AG04450 (cell line): Measurements from ENCODE around the gene PLCL1. TPM values are rescaled to one million over a fixed set of nuclear protein-coding genes. Genes with fewer than 3 reads are reported as not detected.

Experiments used
- CTCF ChIA-PET: fragments of 300-600, 350-600 bp; formaldehyde crosslinking; extraction: SDS; loops from one replicate; lab custom pipeline; 2022; ENCODE audit warnings: antibody characterized with exemption, inconsistent platforms; lab: Charles Lee
- POLR2A ChIA-PET: fragments of 350-600 bp; formaldehyde crosslinking; extraction: SDS; loops from one replicate; lab custom pipeline; 2021; ENCODE audit warnings: antibody characterized with exemption, inconsistent platforms; lab: Yijun Ruan, JAX
- DNase-seq: peaks from one replicate; pipeline ENCODE4 v3.0.0-alpha.2; 2011; ENCODE audit warnings: low read depth, low spot score
- H3K27ac ChIP-seq: one replicate; pipeline ENCODE4 v1.5.1; 2012; ENCODE audit warnings: low read depth, low read length, control low read depth
- H3K27me3 ChIP-seq: one replicate; pipeline ENCODE4 v1.6.0; 2012; ENCODE audit warnings: low read length; ENCODE audit not compliant: control insufficient read depth, insufficient read depth
- H3K4me3 ChIP-seq: 2 replicates; pipeline ENCODE4 v1.5.1; 2011; ENCODE audit warnings: mild to moderate bottlenecking, low read depth, low read length, control low read depth
- H3K9me3 ChIP-seq: 2 replicates; pipeline ENCODE4 v1.5.1; 2012; ENCODE audit warnings: low read length; ENCODE audit not compliant: control insufficient read depth, insufficient read depth
- CTCF ChIP-seq: IDR thresholded peaks from 2 replicates; pipeline ENCODE4 v1.5.1; 2011; ENCODE audit warnings: low read depth, low read length, control low read depth, inconsistent platforms
- polyA plus RNA-seq: library from polyadenylated mRNA; depleted of rRNA; stranded (reverse); fragments of >200 nt; gene quantifications from 2 replicates; pipeline ENCODE4 v1.2.3, GENCODE V29; 2011

Gene PLCL1
- polyA plus RNA-seq, 1 experiment: 0.43 TPM

GRCh38 chr2:198173864-198174263, 369.5 kb downstream of the PLCL1 start:
- no peaks in the 10 kb centered on the region for H3K27me3 ChIP-seq
- ChIA-PET CTCF (interaction anchor here (1.7 kb wide), 1 partner anchor 13 kb away, joined by 6 read pairs; no protein-coding TSS in a partner anchor), POLR2A (no interaction called here)

GRCh38 chr2:198175271-198175670, 370.9 kb downstream of the PLCL1 start:
- Histone ChIP-seq H3K9me3 (no peaks in the 10 kb centered on the region), H3K27ac (no peak overlapping the region), H3K27me3 (no peaks in the 10 kb centered on the region), H3K4me3 (no peak overlapping the region)
- TF ChIP-seq CTCF: no peak
- CTCF ChIA-PET: interaction anchor here (1.7 kb wide), 1 partner anchor 15 kb away, joined by 6 read pairs; no protein-coding TSS in a partner anchor
- DNase-seq: no peak
- POLR2A ChIA-PET: no interaction called here

More at GRCh38 chr2:198173864-198174263, 369.5 kb downstream of the PLCL1 start:
- Histone ChIP-seq H3K27ac (no peak overlapping the region), H3K4me3 (no peak overlapping the region), H3K9me3 (no peaks in the 10 kb centered on the region)
- no peak for DNase-seq
- TF ChIP-seq CTCF: no peak

DNA sequence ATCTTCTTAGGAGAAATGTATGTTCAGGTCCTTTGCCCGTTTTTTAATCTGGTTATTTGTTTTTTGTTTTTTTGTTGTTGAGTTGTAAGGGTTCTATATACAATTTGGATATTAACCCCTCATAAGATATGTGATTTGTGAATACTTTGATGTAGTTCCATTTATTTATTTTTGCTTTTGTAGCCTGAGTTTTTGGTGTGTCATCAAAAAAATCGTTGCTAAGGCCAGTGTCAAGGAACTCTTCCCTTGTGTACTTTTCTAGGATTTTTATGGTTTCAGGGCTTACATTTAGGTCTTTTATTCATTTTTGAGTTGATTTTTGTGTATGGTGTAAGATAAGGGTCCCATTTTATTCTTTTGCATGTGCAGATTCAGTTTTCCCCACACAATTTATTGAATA, 372.6 kb downstream of the PLCL1 start:
- no peak for TF ChIP-seq CTCF
- Histone ChIP-seq H3K27ac (no peak overlapping the region), H3K27me3 (no peaks in the 10 kb centered on the region), H3K9me3 (no peaks in the 10 kb centered on the region), H3K4me3 (no peak overlapping the region)
- ChIA-PET CTCF (no interaction called here), POLR2A (no interaction called here)
- DNase-seq: no peak

DNA sequence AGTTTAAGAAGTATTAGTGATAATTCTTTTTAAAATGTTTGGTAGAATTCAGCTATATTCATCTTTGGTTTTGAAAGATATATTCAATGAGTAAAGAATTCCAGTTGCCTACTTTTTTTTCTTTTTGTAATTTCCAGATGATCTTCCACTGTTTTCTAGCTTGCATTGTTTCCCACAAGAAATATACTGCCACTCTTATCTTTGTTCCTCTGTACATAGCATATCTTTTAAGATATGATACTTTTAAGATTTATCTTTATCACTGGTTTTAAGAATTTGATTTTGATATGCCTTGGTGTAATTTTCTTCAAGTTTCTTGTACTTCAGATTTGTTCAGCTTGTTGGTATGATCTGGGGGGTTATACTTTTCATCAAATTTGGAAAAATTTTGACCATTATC, 374.4 kb downstream of the PLCL1 start:
- TF ChIP-seq CTCF: no peak
- no peak for DNase-seq
- H3K27me3 ChIP-seq: no peaks in the 10 kb centered on the region
- CTCF ChIA-PET: no interaction called here
- H3K4me3 ChIP-seq: no peak overlapping the region
- POLR2A ChIA-PET: no interaction called here
- H3K9me3 ChIP-seq: no peaks in the 10 kb centered on the region
- no peak overlapping the region for H3K27ac ChIP-seq

- Histone ChIP-seq H3K27ac (no peak overlapping the region), H3K27me3 (no peaks in the 10 kb centered on the region), H3K4me3 (no peak overlapping the region), H3K9me3 (no peaks in the 10 kb centered on the region)
- no peak for DNase-seq
- CTCF ChIA-PET: no interaction called here
- TF ChIP-seq CTCF: no peak
- POLR2A ChIA-PET: no interaction called here
Observed at GRCh38 chr2:198186257-198186656, 381.9 kb downstream of the PLCL1 start.
